Measurements from ENCODE around the gene BCKDHA. TPM values are rescaled to one million over a fixed set of nuclear protein-coding genes. Genes with fewer than 3 reads are reported as not detected.
"Not testable (repeated sequence)": the region's sequence is repeated elsewhere in the genome, so short reads cannot be mapped to it uniquely, and the experiment has no call there.

BCKDHA gene
- polyA plus RNA-seq, 3 donors = 34.9 to 43.2 (median 38.2) TPM

DNA sequence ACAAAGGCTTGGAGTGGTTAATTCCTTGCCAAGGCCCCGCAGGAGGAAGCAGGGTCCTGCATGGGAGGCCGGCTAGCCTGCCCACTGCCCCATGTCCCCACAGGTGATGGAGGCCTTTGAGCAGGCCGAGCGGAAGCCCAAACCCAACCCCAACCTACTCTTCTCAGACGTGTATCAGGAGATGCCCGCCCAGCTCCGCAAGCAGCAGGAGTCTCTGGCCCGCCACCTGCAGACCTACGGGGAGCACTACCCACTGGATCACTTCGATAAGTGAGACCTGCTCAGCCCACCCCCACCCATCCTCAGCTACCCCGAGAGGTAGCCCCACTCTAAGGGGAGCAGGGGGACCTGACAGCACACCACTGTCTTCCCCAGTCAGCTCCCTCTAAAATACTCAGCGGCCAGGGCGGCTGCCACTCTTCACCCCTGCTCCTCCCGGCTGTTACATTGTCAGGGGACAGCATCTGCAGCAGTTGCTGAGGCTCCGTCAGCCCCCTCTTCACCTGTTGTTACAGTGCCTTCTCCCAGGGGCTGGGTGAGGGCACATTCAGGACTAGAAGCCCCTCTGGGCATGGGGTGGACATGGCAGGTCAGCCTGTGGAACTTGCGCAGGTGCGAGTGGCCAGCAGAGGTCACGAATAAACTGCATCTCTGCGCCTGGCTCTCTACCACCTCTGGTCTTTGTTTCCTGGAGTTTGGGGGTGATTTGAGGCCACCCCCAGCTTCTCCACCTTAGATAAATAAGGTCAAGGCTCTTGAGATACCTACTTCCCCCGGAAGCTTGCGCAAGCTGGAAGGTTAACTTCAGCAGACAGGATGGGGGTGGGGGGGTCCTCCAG lies 26.9 kb downstream of the BCKDHA start:
- no peak for DNase-seq (ENCODE audit: low read depth in 3 of 3, low spot score in 2 of 3)

DNA sequence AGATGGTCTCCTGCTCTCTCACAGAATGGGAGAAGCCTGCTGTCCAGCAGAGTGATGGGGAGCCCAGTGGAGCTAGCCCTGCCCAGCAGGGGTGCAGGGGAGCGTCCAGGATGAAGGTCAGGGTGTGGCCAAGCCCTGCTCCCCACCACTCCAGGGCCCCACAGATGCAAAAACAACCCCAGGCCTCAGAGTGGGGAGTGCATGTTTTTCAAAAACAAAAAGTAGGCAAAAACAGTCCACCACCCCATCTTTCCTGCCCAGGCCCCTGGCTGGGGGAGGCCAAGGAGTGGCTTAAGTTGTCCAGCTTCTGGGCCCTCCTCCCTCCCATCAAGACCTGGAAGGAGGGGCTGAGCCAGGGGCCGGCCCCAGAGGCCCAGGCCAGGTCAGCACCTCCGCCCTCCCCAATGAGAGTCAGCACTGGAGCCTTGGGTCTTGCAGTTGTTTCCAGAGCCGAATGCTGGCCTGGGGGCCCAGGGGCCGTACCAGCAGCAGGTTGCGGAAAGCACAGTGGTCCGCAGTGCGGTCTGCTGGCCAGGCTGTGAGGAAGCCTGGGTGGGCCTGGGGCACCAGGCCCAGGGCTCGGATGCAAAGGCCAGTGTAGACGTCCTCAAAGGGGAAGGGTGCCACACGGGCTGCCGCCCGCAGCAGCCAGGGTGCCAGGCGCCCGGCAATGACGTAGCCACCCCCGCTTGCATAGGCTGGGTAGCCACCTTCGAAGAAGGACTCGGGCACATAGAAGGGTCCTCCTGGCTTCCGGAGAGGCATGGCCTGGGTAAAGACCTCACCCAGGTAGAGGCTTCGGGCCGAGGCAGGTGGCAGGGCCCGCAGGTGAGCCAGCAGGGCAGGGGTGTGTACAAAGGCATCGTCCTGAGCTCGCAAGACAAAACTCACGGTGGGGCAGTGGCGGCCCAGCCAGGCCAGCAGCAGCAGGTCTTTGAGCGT lies 27.8 kb downstream of the BCKDHA start:
- no peak for DNase-seq (ENCODE audit: low read depth in 3 of 3, low spot score in 2 of 3)

DNA sequence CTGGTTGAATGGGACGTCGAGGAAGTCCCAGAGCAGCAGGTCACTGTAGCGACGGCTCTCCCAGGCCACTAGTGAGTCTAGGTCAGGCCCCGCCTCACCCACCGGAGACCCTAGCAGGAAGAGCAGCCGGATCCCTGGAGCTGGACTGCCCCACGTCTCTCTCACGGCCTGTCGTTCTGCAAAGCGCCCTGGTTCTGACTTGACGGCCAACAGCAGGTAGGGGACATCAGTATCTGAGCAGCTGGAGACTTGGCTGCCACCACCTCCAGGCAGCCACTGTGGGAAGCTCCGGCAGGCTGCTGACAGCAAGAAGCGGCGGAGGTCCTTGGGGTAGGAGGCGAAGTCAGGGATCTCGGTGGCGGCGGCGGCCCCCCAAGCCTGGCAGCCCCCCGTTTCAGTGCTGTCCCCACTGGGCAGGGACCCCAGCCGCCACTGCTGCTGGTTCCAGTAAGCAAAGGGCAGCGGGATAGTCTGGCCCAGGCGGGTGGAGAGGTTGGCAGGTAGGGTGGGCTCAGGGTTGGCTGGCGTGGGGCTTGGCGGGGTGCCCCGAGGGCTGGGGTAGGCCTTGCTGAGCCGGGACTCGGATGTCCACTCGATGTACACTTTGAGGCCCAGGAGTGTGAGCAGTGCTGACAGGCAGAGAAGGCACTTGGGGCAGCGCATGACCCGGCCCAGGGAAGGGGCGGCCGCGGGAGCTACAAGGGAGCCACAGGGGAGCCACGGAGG lies 28.7 kb downstream of the BCKDHA start:
- no peak for DNase-seq (ENCODE audit: low read depth in 3 of 3, low spot score in 2 of 3)

DNA sequence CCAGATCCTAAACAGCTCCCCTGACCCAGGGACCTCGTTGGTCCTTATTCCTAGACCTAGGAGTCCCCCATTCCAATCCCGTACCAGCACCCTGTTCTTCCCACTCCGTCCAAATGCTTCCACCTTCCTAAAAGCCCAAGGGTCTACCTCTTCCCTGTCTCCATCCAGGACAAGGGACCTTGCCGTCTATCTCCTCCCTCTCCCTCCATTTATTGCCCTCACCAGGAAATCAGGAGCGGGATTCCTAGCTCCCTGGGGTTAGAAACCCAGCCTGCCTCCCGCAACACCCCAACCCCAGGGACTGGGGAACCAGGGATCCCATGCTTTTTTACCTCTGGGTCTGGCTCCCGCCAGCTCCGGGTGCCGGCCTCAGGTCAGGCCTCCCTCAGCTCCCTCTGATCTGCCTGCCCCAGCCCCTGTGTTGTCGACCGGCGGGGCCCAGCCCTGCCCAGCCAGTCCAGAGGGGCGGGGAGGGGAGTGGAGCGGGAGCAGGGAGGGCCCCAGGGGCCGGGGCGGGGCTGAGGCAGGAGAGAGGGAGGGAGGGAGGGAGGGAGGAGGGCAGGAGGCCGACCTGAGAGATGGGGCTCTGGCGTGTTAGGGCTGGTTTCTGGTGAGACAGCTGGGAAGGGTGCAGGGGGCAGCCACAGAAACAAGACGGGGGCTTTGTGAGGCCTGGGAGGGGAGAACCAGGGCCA lies 29.5 kb downstream of the BCKDHA start, which contains the start of gene B3GNT8:
B3GNT8 (minus strand) TSS at position 423 of the 695 bp plus-strand sequence. CDS start 596 bp downstream, outside the sequence.
- peak in 2 of 3 donors; percentile 49 to 60 for DNase-seq (ENCODE audit: low read depth in 3 of 3, low spot score in 2 of 3)

GRCh38 chr19:41427647-41428480 lies 30.2 kb downstream of the BCKDHA start:
- DNase-seq (ENCODE audit: low read depth in 3 of 3, low spot score in 2 of 3) = no peak

DNA sequence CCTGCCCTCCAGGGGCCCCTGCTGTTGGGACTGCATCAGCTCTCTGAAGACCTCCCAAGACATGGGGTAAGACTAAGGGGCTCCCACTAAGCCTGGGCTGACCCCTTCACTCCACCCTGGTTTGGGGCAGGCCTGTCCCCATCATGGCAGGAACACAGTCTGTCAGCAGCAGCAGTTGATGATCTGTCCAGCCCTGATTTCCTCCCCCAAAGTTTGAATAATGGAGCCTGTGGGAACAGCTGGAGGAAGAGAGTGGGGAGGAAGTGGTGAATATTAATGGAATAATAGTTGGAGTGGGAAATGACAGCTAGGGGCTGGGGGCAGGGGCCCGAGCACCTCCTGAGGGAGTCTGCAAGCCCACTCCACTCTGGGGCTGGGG lies 30.9 kb downstream of the BCKDHA start:
- no peak for DNase-seq (ENCODE audit: low read depth in 3 of 3, low spot score in 2 of 3)

- no peak for DNase-seq (ENCODE audit: low read depth in 3 of 3, low spot score in 2 of 3)
Measured at GRCh38 chr19:41430922-41431321, 33.3 kb downstream of the BCKDHA start.

- no peak for DNase-seq (ENCODE audit: low read depth in 3 of 3, low spot score in 2 of 3)
Measured at GRCh38 chr19:41431426-41432386, 34.1 kb downstream of the BCKDHA start.

GRCh38 chr19:41433171-41433570 lies 35.6 kb downstream of the BCKDHA start:
- DNase-seq (ENCODE audit: low read depth in 3 of 3, low spot score in 2 of 3) = no peak

GRCh38 chr19:41434450-41434849 lies 36.8 kb downstream of the BCKDHA start:
- no peak for DNase-seq (ENCODE audit: low read depth in 3 of 3, low spot score in 2 of 3)

DNA sequence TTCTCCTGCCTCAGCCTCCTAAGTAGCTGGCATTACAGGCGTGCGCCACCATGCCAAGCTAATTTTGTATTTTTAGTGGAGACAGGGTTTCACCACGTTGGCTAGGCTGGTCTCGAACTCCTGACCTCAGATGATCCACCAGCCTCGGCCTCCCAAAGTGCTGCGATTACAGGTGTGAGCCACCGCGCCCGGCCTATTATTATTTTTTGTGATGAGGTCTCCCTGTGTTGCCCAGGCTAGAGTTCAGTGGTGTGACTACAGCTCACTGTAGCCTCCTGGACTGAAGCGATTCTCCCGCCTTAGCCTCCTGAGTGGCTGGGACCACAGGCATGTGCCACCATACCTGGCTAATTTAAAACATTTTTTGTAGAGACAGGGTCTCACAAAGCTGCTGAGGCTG lies 37.8 kb downstream of the BCKDHA start:
- not testable (repeated sequence) for DNase-seq (ENCODE audit: low read depth in 3 of 3, low spot score in 2 of 3)

DNA sequence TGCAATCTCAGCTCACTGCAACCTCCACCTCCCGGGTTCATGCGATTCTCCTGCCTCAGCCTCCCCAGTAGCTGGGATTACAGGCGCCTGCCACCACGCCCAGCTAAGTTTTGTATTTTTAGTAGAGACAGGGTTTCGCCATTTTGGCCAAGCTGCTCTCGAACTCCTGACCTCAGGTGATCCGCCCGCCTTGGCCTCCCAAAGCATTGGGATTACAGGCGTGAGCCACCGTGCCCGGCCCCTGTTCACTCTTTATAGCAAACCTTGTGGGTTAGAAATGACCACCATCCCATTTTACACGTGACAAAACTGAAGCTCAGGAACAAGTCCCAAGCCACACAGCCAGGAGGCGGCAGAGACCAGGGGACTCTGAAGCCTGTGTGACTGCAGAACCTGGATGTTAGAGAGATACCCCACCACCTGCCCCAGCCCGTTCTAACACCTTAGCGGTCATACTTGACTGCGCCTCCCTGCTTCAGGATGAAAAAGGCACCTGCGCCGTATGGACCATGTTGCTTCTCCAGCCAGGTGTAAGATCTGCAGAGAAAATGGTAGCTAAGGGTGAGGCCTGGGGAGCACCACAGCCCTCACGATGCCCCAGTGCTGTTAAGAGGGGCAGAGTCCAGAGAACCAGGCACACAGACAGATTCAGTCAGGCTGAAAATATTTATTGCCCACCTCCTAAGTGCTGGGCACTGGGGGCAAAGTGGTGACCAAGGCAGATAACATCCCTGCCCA lies 38.5 kb downstream of the BCKDHA start:
- DNase-seq (ENCODE audit: low read depth in 3 of 3, low spot score in 2 of 3) = no peak

GRCh38 chr19:41436674-41436951 lies 39.0 kb downstream of the BCKDHA start:
- DNase-seq (ENCODE audit: low read depth in 3 of 3, low spot score in 2 of 3) = no peak

DNA sequence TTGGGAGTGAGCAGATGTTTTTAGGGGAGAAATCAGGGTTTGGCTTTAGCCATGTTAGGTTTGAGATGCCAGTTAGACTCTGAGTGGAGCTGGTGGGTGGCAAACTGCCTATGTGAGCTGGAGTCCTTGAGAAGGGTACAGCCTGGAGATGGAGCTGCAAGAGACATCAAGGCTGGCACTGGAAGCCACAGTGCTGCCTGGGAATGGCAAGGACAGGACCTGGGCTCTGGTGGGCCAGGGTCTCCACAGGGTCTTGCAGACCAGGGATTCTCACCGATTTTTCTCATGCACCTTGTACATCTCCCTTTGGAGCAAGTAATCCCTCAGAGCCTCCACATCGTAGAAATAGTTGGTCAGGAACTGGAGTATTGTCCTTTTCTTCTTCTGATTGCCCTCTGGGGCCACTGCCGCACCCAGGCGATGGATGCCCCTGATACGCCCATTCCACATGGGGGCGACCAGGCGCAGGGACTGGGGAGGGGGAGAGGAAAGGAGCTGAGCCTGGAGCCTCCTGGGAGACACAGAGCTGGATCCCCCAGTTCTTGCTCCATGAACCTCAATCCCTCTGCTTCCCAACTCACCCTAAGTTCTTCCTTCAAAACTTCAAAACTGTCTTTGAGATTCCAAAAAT lies 40.4 kb downstream of the BCKDHA start:
- no peak for DNase-seq (ENCODE audit: low read depth in 3 of 3, low spot score in 2 of 3)

GRCh38 chr19:41439441-41440222 lies 42.0 kb downstream of the BCKDHA start, which contains the start of gene DMAC2:
Gene DMAC2 (minus strand): TSS chr19:41439912. CDS start chr19:41439899, 13 bp downstream.
- DNase-seq (ENCODE audit: low read depth in 3 of 3, low spot score in 2 of 3) = peak; percentile 94 to 96 (median 95)

DNA sequence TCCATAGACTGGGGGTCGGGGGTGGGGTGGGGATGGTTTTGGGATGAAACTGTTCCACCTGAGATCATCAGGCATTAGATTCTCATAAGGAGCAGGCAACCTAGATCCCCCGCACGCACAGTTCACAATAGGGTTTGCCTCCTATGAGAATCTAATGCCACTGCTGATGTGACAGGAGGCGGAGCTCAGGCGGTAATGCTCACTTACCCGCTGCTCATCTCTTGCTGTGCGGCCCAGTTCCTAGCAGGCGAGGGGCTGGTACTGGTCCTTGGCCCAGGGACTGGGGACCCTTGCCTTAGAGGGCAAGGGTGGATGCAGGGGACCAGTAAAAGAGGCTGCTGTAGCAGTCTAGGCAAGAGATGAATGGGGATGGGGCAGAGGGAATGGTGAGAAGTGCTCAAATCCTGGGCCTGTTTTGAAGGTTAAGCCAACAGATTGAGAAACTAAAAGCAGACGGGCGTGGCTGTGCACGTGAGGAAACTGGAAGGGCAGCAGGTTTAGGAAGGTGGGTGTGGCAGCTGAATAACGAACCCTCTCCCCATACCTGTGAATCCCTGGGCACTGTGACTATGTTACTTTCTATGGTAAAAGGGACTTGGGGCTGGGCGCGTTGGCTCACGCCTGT lies 43.8 kb downstream of the BCKDHA start:
- no peak for DNase-seq (ENCODE audit: low read depth in 3 of 3, low spot score in 2 of 3)

Measured in right renal cortex interstitium (tissue), 3 donors.